Activated CD8-positive, alpha-beta memory T cell treated with anti-CD3 and anti-CD28 coated beads, Interleukin-2, amount 50 U/mL, for 48 hours (primary cell): ENCODE data around the gene EVI5.
"Not testable (repeated sequence)": the region's sequence is repeated elsewhere in the genome, so short reads cannot be mapped to it uniquely, and the experiment has no call there.

Source experiments
- DNase-seq: peaks from one replicate; pipeline ENCODE4 v3.0.0-alpha.2; 2020

EVI5 gene

DNA sequence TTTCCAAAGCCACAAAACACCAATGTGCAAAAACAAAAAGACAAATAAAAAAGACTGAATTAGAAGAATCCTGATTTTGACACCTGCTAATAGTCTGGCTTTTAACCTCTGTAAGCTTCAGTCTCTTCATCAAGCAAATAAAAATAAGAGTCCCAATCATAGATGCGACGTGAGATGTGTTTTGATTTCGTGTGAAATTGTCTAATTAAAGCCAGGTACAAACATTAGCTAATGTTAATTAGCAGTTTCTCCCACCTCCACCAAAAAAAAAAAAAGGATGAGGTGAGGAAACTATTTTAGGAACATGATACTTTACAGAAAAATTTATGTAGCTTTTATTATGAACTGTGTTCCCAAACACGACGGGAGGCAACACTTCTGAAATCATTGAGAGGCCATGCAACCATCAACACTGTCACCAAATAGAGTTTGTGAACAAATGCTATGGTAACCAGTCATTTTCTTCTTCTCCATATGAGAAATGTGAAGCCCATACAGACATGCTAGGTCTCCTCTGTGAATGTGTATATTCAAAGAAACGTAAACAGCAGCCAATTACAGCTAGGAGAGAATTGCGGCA is 6.7 kb upstream of the EVI5 start:
- no peak for DNase-seq

DNA sequence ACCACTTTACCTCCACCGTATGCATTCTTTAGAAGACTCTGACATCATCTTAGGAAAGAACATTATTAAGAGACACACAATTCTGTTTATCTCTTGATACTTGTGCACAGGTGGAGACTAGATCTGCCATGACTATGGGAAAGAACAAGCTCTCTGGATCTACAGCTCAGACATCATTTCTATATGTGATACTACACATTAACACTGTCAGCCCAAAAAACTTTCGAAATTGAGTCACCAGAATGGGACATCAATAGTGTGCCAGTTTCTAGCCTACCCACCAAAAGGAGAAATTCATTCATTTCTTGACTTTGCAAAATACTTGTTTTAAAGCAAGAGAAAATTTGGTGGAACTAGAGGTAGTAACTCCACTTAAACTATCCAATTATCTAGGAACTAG is 6.0 kb upstream of the EVI5 start:
- DNase-seq: no peak

DNA sequence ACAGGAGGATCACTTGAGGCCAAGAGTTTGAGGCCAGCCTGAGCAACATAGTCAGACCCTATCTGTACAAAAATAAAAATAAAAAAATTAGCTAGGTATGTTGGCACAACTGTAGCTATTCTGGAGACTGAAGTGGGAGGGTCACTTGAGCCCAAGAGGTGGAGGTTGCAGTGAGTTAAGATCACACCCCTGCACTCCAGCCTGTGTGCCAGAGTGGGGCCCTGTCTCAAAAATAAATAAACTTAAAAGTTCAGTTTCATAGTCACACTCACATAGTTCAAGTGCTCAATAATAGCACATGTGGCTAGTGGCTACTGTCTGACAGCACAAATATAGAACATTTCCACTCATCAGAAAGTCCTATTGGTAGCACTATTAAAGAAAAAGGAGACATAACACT is 5.2 kb upstream of the EVI5 start:
- DNase-seq: no peak

DNA sequence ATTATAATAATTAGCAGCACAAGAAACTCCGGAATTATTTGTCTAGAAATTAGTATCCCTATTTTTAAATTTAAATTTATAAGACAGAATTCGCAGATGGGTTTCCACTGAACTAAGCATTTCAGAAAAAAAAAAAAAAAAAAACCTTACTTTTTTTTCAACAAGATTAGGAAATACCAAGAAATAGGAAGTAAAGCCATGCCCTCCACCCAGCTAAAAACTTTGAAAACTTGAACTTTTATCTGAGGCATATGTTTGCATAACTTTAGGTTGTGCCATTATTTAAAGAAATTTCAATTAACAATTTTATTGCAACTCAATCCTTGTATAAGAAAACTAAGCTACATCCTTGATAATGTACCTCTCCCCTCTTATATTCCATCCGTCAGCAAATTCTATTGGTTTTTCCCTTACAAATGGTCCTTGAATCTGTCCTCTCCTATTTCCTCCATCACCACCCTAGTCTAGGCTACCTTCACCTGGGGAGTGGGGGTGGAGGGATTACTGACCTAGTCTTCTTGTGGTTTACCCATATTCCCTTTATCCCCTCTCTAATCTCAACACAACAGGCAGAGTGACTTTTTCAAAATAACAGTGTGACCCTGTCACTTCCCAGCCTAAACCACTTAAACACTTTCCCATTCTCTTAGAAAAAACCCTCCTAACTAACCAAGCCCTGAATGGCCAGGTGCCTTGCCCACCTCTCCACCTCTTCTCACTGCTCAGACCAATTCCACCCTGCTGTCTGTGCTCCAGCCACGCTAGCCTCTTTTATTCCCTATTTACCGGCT is 1.4 kb upstream of the EVI5 start:
- no peak for DNase-seq

DNA sequence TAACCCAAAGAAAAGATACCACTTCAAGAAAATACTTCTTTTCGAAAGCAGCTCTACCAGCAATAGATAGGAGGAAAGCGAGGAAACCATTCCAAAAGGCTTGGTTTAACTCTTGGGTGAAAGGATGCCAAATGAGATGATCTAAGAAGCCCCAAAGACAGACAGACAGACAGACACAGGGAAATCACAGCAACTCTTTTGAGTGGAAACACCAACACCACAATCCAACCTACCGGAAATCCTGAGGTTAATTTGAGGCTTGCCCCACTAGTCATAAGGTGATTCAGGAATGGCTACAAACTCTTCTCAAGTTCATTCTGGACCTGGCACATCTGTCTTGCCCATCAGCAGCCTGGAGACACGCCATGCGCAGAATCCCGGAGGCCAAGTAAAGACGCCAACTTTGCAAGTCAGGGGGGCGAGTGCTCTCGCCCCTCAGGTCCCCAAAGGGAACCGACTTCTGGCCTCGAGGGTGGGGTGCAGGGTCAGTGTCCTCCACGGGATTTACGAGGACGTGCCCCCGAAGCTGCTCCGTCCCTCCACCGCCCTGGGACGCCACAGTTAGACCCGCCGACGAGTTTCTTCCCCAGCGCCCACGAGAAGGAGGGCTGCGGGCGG is 778 bp downstream of the EVI5 start:
- peak; percentile 59 for DNase-seq

DNA sequence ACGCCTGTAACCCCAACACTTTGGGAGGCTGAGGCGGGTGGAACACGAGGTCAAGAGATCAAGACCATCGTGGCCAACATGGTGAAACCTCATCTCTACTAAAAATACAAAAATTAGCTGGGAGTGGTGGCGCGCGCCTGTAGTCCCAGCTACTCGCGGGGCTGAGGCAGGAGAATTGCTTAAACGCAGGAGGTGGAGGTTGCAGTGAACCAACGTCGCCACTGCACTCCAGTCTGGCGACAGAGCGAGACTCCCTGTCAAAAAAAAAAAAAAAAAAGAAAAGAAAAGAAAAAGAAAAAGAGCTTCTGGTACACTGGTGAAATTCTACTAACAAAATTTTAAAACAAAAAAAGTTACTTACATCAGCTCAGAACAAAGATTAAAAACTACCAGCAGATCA is 1.4 kb downstream of the EVI5 start:
- DNase-seq: not testable (repeated sequence)

DNA sequence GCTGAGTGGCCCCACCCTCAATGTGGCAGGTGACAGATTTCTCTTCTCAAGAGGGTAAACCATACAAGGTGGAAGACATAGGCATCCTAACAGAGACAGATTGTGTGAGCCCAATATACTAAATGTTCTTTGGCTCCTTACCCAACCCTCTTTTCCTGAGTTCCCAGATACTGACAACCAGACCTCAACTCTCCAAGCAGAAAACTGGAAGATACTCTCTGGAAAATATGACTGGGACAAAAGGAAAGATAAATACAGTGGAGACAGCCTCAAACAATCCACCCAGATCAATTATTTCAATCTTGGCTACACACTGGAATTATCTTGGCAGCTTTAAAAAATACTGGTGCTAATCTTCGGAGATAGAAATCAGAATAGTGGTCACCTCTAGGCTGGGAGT is 6.5 kb downstream of the EVI5 start:
- DNase-seq: no peak

DNA sequence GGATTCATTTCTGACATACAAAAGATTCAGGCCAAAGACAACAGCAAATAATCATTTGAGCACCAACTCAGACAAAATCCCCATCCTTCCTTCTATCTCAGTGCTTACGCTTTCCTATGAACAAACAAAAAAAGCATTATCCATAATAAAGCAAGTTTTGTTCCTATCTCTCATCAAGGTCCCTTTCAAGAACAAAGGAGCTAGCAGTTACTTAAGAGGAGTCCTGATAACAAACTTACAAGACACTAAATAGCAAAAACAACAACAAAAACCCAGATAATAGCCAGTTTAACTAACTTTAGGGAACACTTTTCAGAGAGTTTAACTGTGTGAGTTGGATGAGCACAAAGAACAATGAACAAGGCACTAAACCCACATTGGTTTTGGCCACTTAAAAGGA is 10.5 kb downstream of the EVI5 start:
- no peak for DNase-seq

DNA sequence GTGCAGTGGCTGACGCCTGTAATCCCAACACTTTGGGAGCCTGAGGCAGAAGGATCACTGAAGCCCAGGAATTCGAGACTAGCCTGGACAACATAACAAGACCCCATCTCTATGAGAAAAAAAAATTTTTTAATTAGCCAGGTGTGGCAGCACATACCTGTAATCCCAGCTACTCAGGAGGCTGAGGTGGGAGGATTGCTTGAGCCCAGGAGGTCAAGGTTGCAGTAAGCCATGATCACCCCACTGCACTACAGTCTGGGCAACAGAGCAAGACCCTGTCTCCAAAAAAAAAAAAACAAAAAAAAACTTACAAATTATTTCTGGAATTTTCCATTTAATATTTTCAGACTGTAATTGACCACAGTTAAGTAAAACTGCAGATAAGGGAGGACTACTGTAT is 11.2 kb downstream of the EVI5 start:
- not testable (repeated sequence) for DNase-seq

DNA sequence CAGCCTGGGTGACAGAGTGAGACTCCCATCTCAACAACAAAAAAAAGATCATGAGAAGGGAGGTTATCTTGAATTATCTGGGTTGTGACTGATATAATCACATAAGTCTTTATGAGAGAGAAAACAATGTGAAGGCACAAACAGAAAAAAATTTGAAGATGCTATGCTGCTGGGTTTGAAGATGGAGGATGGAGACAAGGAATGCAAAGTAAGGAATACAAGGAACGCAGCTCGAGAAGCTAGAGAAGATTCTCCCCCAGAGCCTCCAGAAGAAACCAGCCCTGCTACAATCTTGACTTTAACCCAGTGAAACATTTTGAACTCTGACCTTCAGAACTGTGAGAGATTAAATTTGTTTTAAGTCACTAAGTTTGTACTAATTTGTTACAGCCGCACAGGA is 15.1 kb downstream of the EVI5 start:
- no peak for DNase-seq

DNA sequence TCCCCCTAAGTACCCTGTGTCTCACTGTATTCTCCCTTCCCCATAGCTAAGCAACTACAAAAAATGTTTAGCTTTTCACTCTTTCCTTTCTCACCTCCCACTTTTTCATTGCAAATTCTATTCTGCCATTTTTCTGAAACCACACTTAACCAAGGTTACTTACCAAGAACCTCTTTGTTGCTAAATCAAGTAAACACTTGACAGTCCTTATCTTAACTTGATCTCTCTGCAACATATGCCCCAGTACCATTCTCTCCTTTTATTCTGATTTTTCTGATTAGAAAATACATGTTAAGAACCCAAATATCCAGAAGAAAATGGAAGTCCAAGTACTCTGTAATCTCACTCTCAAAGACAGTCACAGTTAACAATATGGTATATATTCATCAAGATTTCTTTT is 16.0 kb downstream of the EVI5 start:
- DNase-seq: no peak

DNA sequence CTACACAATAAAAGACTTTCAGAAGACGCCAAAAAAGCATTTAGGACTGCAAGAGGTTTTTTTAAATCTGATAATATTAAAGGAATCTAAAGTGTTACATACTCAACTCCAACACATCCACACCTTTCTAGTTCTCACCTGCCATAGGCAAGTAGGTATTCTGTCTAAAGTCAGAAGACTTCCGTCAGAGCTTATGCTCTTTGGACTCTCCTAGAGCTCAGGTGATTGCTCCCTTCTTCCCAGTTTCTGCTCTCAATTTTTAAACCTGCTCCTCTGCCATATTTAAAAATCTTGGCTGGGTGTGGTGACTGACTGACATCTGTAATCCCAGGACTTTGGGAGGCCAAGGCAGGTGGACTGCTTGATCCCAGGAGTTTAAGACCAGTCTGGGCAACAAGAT is 16.6 kb downstream of the EVI5 start:
- DNase-seq: no peak

DNA sequence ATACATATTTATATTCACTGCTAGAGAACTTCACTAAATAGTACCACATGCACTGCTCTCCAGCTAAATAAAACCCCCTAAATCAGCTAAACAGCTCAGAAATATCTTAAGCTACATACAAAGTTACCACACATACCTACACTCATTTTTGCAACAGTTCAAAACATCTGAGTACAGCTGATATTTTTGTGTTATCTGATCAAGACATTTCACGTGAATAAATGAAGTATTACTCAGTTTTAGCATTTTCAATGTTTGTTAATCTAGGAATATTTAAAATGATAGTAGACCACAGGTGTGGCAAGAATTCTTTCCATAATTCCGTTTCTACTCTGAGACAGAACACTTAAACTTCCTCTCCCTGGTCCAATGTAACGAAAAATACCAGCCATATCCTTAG is 20.8 kb downstream of the EVI5 start:
- DNase-seq: no peak

DNA sequence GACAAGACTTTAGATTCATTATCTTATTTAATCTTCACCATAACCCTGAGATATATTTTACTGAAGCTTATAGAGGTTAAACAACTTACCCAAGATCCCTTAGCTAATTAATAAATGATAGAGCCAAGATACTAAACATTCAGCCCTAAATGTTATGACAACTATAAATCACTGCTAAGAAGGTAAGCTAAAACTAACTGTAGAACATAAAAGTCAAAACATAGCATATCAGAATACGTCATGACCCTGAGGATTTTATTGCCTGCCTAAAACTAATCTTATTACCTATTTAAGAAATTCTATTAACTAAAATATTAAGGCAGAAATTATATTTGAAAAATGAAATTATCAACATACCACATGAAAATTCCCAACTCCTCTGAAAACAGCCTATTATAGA is 22.6 kb downstream of the EVI5 start:
- DNase-seq: no peak

DNA sequence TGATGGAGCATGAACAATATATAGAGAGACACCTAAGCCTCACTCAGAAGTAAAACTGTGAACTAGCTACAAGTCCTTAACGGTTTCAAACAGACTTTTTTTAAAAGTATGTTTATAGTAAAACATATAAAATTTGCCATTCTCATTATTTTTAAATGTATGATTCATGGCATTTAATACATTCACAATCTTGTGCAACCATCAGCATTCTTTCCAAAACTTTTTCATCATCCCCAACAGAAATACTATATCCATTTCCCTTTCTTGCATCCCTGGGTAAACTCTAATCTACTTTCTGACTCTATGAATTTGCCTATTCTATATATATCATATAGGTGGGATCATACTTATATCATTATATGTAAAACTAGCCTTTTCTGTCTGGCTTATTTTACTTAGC is 25.5 kb downstream of the EVI5 start:
- no peak for DNase-seq

DNA sequence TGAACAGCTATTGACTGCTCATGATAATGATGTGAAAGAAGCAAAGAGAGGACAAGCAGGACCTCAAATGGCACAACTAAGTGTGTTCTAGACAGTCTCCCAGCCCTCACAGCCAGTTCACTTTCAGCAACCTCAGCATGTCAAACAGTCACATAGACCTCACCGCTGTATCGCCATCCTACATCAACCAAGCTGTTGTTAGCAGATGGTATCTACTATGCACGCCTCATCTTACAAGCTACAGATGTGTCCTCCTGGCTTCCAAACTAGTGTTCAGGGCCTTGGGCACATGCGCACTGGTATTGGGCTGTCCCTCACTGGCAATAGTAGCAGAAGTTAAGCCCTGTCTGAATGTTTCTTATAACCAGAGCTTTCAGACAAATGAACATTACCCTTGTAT is 28.4 kb downstream of the EVI5 start:
- no peak for DNase-seq

DNA sequence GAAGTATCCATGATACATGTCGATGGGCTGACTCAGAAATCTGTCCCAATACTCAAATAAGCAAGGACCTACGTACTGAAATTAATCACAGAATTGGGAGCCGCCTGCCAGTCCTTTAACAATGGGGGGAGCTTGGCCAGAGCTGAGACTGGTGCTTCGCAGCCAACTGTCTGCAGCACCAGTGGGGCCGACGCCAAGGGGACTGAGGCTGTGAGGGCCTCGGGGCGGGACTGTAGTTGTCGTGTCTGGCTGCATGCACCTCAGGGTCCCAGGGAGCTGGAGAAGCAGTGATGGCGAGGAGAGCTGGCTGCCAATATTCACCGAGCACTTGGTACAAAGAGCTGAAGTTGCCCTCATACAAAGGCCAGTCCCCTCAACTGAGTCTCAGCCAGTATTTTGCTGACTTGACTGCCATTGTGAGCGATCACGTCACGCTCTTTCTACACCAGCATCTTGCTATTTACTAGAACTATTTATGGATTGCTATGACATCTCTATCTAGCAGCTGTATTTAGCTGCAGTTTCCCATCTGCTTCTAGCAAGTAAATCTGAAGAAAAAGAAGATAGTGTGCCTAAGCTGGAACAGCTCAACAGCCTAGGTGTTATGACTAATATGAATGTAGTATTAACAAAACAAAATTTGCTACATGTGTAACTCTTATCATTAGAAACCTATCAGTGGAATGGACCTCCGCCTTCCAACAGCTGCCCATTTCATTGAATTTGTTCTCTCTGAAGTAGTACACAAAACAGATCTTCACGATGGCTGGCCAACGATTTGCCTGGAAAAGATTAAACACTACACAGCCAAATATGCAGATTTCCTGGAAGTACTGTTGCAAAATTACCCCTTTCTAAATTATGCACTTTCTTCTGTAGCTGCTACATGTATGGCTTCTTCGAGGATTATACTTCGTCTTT is 29.1 kb downstream of the EVI5 start:
- no peak for DNase-seq

DNA sequence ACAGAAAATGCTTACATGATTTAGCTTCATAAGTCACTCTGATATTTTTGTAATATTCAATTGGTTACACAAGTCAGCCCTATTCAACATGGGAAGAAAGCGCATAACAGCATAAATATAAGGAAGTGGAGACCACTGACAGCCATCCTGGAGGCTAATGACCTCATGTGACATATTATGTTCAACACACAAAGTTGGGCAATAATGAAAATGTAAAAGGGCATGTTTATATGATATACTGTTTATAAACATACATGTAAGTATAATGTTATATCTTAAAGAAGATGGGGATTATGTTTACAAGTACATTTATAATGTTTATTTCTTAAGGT is 30.2 kb downstream of the EVI5 start:
- DNase-seq: no peak

DNA sequence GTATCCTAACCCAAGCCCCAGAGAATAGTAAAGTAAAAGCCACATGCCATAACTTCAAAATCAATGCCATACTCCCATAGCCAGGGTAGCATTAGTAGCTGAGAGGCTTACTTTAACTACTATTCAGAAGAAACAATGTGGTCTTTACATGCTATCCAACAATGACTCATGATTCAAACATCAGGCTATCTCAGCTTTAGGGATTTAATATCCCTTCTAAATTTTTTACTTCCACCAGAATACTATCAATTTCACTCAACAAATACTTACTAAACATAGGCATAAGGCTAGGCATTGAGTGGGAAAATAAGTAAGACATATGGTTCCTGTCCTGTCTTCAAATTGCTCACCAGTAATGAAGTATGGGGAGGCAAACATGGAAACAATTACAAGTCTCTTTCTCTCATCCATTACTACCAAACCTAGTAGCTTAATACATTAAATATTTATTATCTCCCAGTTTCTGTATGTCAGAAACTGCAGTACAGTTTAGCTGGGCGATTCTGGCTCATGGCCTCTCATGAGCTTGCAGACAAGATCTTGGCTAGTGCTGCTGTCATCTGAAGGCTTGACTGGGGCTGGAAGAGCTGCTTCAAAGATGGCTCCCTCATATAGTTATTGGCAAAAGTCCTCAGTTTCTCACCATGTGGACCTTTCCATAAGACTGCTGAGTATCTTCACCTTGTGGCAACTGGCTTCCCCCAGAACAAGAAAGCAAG is 30.7 kb downstream of the EVI5 start:
- no peak for DNase-seq

DNA sequence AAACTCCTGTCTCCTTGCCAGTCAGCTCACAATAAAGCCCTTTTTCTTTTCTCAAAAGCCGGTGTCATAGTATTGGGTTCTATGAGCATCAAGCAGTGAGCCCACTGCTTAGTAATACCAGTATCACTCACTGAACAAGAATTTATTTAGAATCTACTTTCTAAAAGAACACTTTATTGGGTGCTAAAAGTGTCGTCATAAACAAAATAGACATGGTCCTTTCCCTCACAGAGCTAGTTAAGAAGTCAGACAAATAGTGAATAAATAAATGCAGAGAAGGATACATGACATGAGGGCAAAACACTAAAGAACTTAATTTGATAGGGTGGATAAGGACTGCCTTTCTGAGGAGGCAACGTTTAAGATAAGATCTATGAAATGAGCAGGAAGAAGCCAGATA is 32.2 kb downstream of the EVI5 start:
- DNase-seq: no peak

DNA sequence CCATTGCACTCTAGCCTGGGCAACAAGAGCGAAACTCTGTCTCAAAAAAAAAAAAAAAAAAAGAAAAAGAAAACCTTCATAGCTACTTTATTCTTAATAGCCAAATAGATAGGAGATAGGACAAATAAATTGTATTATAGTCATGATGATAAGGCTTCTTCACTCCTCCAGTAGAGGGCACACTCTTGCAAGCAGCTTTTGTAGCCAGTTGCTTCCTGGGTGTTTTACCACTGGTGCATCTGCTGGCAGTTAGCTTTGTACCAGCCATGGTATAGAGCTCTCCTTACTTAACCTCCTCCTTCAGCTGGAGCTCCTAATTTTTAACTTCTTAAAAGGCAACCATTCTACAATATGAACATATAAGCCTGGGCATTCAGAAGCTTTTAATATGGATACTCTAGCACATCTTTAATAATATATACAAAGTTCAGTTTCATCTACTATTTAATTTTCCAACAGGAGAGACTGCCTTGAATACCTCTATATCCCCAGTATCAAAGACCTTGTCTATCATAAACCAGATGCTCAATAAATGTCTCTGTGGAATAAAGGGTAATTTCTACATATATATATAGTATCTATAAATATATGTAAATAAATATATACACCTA is 35.8 kb downstream of the EVI5 start:
- DNase-seq: no peak

DNA sequence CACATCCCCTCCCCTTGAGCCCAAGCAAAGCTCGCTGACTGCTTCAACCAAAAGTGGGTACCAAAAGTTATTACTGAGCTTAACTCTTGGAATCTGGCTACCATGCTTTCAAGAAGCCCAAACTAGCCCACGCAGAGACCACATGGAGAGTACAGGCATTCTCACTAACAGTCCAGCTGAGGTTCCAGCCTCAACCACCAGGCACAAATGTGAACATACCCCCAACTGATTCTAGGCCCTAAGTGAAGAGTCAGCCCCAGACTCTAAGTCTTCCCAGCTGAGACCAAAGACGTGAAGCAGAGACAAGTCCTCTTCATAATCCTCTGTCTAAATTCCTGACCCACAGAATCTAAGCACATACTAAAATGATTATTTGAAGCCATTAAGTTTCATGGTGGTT is 36.8 kb downstream of the EVI5 start:
- DNase-seq: no peak

DNA sequence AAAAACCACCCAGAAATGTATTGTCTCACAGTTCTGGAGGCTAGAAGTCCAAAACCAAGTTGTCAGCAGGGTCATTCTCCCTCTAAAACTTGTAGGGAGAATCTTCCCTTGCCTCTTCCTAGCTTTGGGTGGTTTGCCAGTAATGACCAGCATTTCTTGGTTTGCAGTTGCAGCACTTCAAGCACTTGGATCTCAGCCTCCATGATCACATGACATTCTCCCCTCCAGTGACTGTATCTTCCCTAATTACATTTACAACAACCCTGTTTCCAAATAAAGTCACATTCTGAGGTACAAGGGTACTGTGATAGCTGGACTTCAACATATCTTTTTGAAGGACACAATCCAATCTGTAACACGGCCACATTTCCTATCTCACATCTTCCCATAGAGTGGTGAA is 37.2 kb downstream of the EVI5 start:
- no peak for DNase-seq
